Measurements from ENCODE around the gene DLGAP3. TPM values are rescaled to one million over a fixed set of nuclear protein-coding genes. Genes with fewer than 3 reads are reported as not detected.

The DLGAP3 gene
- polyA plus RNA-seq, 1 donor (not counting 4 experiments of a cell fraction or from before 2014, with no cell fraction given) = not detected

DNA sequence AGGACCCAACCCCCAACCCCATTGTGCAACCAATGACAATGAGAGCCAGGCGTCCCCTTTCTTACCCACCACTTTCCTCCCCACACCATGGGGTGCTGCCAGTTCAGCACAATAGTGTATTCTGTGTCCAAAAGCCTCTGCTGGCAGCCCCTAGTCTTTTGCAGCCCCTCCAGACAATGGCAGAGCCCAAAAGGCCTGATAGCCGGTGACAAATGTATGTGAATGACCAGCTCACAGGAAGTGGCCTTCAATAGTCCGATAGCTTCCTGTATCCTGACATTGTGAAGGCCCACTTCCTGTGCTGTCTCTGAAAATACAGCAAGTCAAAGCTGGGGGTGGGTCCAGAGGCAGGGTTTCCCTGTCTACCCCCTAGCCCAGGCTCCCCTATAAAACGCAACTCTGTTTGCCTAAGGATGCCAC, 86.5 kb downstream of the DLGAP3 start:
- no peak for FAIRE-seq
- no peaks in the 10 kb centered on the region for H3K79me2 ChIP-seq (ENCODE audit: control insufficient read depth, insufficient read depth, low read length)
- no peaks in the 10 kb centered on the region for H3K9me3 ChIP-seq (ENCODE audit: control insufficient read depth, low read depth, low read length)
- peaks cover 0 to 1% of the 10 kb centered on the region in 2 experiments for H3K36me3 ChIP-seq (ENCODE audit: control insufficient read depth in 2 of 2, extremely low read depth in 1 of 2, insufficient read depth in 2 of 2, low read length in 2 of 2)
- H4K20me1 ChIP-seq (ENCODE audit: control insufficient read depth, extremely low read depth, insufficient read depth, low read length) = no peaks in the 10 kb centered on the region
- no peak for DNase-seq (ENCODE audit: low read depth, low spot score)
- H3K9ac ChIP-seq (ENCODE audit: control insufficient read depth, extremely low read depth, insufficient read depth, low read length) = no peak overlapping the region
- no peak overlapping the region for H3K4me2 ChIP-seq (ENCODE audit: control insufficient read depth, extremely low read depth, insufficient read depth, low read depth, low read length)
- no peak overlapping the region for H2AFZ ChIP-seq (ENCODE audit: control insufficient read depth, low read length)
- TF ChIP-seq, protein P1, sequence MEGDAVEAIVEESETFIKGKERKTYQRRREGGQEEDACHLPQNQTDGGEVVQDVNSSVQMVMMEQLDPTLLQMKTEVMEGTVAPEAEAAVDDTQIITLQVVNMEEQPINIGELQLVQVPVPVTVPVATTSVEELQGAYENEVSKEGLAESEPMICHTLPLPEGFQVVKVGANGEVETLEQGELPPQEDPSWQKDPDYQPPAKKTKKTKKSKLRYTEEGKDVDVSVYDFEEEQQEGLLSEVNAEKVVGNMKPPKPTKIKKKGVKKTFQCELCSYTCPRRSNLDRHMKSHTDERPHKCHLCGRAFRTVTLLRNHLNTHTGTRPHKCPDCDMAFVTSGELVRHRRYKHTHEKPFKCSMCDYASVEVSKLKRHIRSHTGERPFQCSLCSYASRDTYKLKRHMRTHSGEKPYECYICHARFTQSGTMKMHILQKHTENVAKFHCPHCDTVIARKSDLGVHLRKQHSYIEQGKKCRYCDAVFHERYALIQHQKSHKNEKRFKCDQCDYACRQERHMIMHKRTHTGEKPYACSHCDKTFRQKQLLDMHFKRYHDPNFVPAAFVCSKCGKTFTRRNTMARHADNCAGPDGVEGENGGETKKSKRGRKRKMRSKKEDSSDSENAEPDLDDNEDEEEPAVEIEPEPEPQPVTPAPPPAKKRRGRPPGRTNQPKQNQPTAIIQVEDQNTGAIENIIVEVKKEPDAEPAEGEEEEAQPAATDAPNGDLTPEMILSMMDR (optimal IDR thresholded peaks at IDR 0.05 in 1 of 3, IDR thresholded peaks at IDR 0.05 in 1 of 3, conservative IDR thresholded peaks at IDR 0.05 in 1 of 3; ENCODE audit: extremely low read depth in 1 of 3, insufficient read depth in 2 of 3, low read length in 3 of 3) = no peak
- no peak for TF ChIP-seq EZH2 (IDR thresholded peaks at IDR 0.05; ENCODE audit: low read length)
- no peaks in the 10 kb centered on the region for H3K4me1 ChIP-seq (ENCODE audit: control insufficient read depth, extremely low read depth, insufficient read depth, low read length)
- H3K9me1 ChIP-seq (ENCODE audit: control insufficient read depth, extremely low read depth, insufficient read depth, low read length) = no peaks in the 10 kb centered on the region
- no peak overlapping the region for H3K4me3 ChIP-seq (ENCODE audit: control insufficient read depth in 2 of 3, extremely low read depth in 1 of 3, insufficient read depth in 2 of 3, low read depth in 1 of 3, low read length in 3 of 3)
- dilution Hi-C loops (cut with MboI; ENCODE audit: extremely low pct_ligation_motif_present, low sequenced_read_pairs) = no loop called here
- H3K27ac ChIP-seq (ENCODE audit: control insufficient read depth, insufficient read depth, low read length) = no peak overlapping the region
- no peaks in the 10 kb centered on the region for H3K27me3 ChIP-seq (ENCODE audit: control insufficient read depth, extremely low read depth, insufficient read depth, low read length)

DNA sequence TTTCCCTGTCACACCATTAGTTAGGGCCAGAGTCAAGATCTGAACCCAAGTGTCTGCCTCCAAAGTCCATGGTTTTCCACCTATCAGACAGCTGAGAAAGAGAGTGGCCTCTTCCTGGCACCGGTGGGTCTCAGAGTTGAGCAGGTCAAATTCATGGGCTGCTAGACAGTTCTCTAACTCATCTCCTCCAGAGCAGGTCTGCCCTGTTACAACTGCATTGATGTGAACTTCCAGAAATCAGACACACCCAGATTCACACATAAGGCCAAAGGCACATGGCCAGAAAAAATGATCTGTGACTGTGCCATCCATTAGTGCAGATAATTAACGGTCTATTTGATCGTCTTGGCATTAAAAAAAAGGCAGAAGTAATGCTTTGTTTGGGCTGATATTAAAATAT, 87.4 kb downstream of the DLGAP3 start:
- FAIRE-seq = no peak
- no peak overlapping the region for H3K4me2 ChIP-seq (ENCODE audit: control insufficient read depth, extremely low read depth, insufficient read depth, low read depth, low read length)
- no peaks in the 10 kb centered on the region for H3K79me2 ChIP-seq (ENCODE audit: control insufficient read depth, insufficient read depth, low read length)
- H3K9ac ChIP-seq (ENCODE audit: control insufficient read depth, extremely low read depth, insufficient read depth, low read length) = no peak overlapping the region
- TF ChIP-seq EZH2 (IDR thresholded peaks at IDR 0.05; ENCODE audit: low read length) = no peak
- TF ChIP-seq, protein P1 (optimal IDR thresholded peaks at IDR 0.05 in 1 of 3, IDR thresholded peaks at IDR 0.05 in 1 of 3, conservative IDR thresholded peaks at IDR 0.05 in 1 of 3; ENCODE audit: extremely low read depth in 1 of 3, insufficient read depth in 2 of 3, low read length in 3 of 3) = no peak
- no peak overlapping the region for H3K4me3 ChIP-seq (ENCODE audit: control insufficient read depth in 2 of 3, extremely low read depth in 1 of 3, insufficient read depth in 2 of 3, low read depth in 1 of 3, low read length in 3 of 3)
- no peaks in the 10 kb centered on the region for H3K36me3 ChIP-seq (ENCODE audit: control insufficient read depth in 2 of 2, extremely low read depth in 1 of 2, insufficient read depth in 2 of 2, low read length in 2 of 2)
- no peak for DNase-seq (ENCODE audit: low read depth, low spot score)
- H3K9me1 ChIP-seq (ENCODE audit: control insufficient read depth, extremely low read depth, insufficient read depth, low read length) = no peaks in the 10 kb centered on the region
- H3K27me3 ChIP-seq (ENCODE audit: control insufficient read depth, extremely low read depth, insufficient read depth, low read length) = no peaks in the 10 kb centered on the region
- no peaks in the 10 kb centered on the region for H4K20me1 ChIP-seq (ENCODE audit: control insufficient read depth, extremely low read depth, insufficient read depth, low read length)
- dilution Hi-C loops (cut with MboI; ENCODE audit: extremely low pct_ligation_motif_present, low sequenced_read_pairs) = no loop called here
- no peaks in the 10 kb centered on the region for H3K9me3 ChIP-seq (ENCODE audit: control insufficient read depth, low read depth, low read length)
- H2AFZ ChIP-seq (ENCODE audit: control insufficient read depth, low read length) = no peak overlapping the region
- no peak overlapping the region for H3K27ac ChIP-seq (ENCODE audit: control insufficient read depth, insufficient read depth, low read length)
- no peaks in the 10 kb centered on the region for H3K4me1 ChIP-seq (ENCODE audit: control insufficient read depth, extremely low read depth, insufficient read depth, low read length)

All from keratinocyte (primary cell).